Esophagus muscularis mucosa (tissue), 4 donors: Measurements from ENCODE around the gene CORO2B. TPM values are rescaled to one million over a fixed set of nuclear protein-coding genes. Genes with fewer than 3 reads are reported as not detected.

Experiments
- DNase-seq: peaks from one replicate; pipeline ENCODE4 v3.0.0-alpha.2; 2017; ENCODE audit errors: extremely low spot score
- H3K27ac ChIP-seq, 4 donors: fragments of 200-600 bp; sonication (generic); replicated peaks in 1 of 4; 1 replicate in 3 of 4; 2 replicates in 1 of 4; pipeline ENCODE4 v1.5.1; 2016 to 2019; ENCODE audit warnings: mild to moderate bottlenecking in 1 of 4
- H3K27me3 ChIP-seq, 4 donors: fragments of 200-600 bp; sonication (generic); one replicate each; pipeline versions ENCODE4 v1.5.1 to v1.6.0; 2016 to 2019
- H3K36me3 ChIP-seq, 4 donors: fragments of 200-600 bp; sonication (generic); one replicate each; pipeline ENCODE4 v1.5.1; 2016 to 2019
- H3K4me1 ChIP-seq, 4 donors: fragments of 200-600 bp; sonication (generic); one replicate each; pipeline ENCODE4 v1.5.1; 2016 to 2019
- H3K4me3 ChIP-seq, 4 donors: fragments of 200-600 bp; sonication (generic); 1 replicate in 2 of 4; 2 replicates in 2 of 4; pipeline ENCODE4 v1.5.1; 2016 to 2019; ENCODE audit warnings: mild to moderate bottlenecking in 4 of 4, moderate library complexity in 1 of 4
- H3K9me3 ChIP-seq, 4 donors: fragments of 200-600 bp; sonication (generic); 1 replicate in 3 of 4; 2 replicates in 1 of 4; pipeline ENCODE4 v1.5.1; 2016 to 2019
- EP300 ChIP-seq: sonication (generic); formaldehyde crosslinking; IDR thresholded peaks from one replicate; pipeline ENCODE4 v1.6.1; 2017; ENCODE audit warnings: antibody characterized with exemption
- POLR2A ChIP-seq: fragments of 450-650 bp; IDR thresholded peaks from one replicate; pipeline ENCODE4 v1.6.1; 2017; ENCODE audit warnings: antibody characterized with exemption, moderate library complexity, mild to moderate bottlenecking, low read depth
- POLR2AphosphoS5 ChIP-seq, 2 donors: sonication (generic); formaldehyde crosslinking; IDR thresholded peaks; one replicate each; pipeline ENCODE4 v1.6.1; 2017; ENCODE audit warnings: antibody characterized with exemption in 2 of 2
- WGBS: methylation state at CpG from one replicate; pipeline ENCODE4 v1.1.5; 2018; 5-methylcytosine and 5-hydroxymethylcytosine counted together
- intact Hi-C: fragments of 100-400 bp; cut with DNase I; formaldehyde crosslinking; loops from one replicate; pipeline ENCODE4 v1.15.1; 2023
- total RNA-seq, 4 donors: library from RNA; depleted of rRNA; stranded (reverse); fragments of >200 nt; gene quantifications; one replicate each; pipeline versions ENCODE4 v1.1.0 to v1.2.1, GENCODE V29; 2016
- TF ChIP-seq, protein P1 (sequence below), 3 experiments: fragments of 200-600 bp in 2 of 3; fragments of 450-650 bp in 1 of 3; sonication (generic) in 2 of 3; IDR thresholded peaks; one replicate each; pipeline ENCODE4 v1.5.1; 2017 to 2019; ENCODE audit warnings: antibody characterized with exemption in 3 of 3, mild to moderate bottlenecking in 2 of 3, moderate library complexity in 1 of 3

The CORO2B gene
- total RNA-seq, 4 donors from 2014 or later, result 5.8 to 12.2 (median 7.5) TPM

GRCh38 chr15:68668926-68669600 is 90.3 kb downstream of the CORO2B start:
- intact Hi-C loops, result no loop called here
- WGBS, result 86% methylated on average over 11 of the region's 11 CpGs
- Histone ChIP-seq H3K36me3 (no peaks in the 10 kb centered on the region), H3K4me1 (peaks cover 4 to 6% (median 5%) of the 10 kb centered on the region in 4 donors), H3K27ac (no peak overlapping the region), H3K4me3 (no peak overlapping the region), H3K27me3 (peaks cover 0 to 19% (median 0%) of the 10 kb centered on the region in 4 donors), H3K9me3 (no peaks in the 10 kb centered on the region)
- DNase-seq, result no peak
- TF ChIP-seq, protein P1, sequence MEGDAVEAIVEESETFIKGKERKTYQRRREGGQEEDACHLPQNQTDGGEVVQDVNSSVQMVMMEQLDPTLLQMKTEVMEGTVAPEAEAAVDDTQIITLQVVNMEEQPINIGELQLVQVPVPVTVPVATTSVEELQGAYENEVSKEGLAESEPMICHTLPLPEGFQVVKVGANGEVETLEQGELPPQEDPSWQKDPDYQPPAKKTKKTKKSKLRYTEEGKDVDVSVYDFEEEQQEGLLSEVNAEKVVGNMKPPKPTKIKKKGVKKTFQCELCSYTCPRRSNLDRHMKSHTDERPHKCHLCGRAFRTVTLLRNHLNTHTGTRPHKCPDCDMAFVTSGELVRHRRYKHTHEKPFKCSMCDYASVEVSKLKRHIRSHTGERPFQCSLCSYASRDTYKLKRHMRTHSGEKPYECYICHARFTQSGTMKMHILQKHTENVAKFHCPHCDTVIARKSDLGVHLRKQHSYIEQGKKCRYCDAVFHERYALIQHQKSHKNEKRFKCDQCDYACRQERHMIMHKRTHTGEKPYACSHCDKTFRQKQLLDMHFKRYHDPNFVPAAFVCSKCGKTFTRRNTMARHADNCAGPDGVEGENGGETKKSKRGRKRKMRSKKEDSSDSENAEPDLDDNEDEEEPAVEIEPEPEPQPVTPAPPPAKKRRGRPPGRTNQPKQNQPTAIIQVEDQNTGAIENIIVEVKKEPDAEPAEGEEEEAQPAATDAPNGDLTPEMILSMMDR (IDR thresholded peaks at IDR 0.05), result no peak
- TF ChIP-seq POLR2AphosphoS5 (IDR thresholded peaks at IDR 0.05), result no peak
- TF ChIP-seq POLR2A, result no peak
- no peak for TF ChIP-seq EP300

DNA sequence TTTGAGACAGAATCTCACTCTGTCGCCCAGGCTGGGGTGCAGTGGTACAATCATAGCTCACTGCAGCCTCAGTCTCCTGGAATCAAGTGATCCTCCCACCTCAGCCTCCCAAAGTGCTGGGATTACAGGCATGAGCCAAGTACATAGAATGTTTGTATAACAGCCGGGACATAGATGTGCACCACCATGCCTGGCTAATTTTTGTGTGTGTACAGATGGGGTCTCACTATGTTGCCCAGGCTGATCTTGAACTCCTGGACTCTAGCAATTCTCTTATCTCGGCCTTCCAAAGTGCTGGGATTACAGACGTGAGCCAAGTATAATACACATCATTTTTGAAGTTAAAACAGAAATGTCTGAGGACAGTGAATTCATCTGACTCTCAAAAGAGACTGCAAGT is 93.5 kb downstream of the CORO2B start:
- 61% methylated on average over 4 of the region's 4 CpGs for WGBS
- TF ChIP-seq, protein P1 (IDR thresholded peaks at IDR 0.05), result no peak
- no peak for TF ChIP-seq EP300
- TF ChIP-seq POLR2A, result no peak
- no peak for TF ChIP-seq POLR2AphosphoS5 (IDR thresholded peaks at IDR 0.05)

GRCh38 chr15:68672781-68673205 is 94.0 kb downstream of the CORO2B start:
- TF ChIP-seq EP300, result no peak
- no peaks in the 10 kb centered on the region for H3K9me3 ChIP-seq
- no peak overlapping the region for H3K4me3 ChIP-seq
- no peak for DNase-seq
- H3K36me3 ChIP-seq, result no peaks in the 10 kb centered on the region
- H3K27ac ChIP-seq, result no peak overlapping the region
- 81% methylated on average over 4 of the region's 4 CpGs for WGBS
- intact Hi-C loops, result no loop called here
- H3K4me1 ChIP-seq, result peaks cover 8 to 13% (median 9%) of the 10 kb centered on the region in 4 donors
- peaks cover 0 to 19% (median 0%) of the 10 kb centered on the region in 4 donors for H3K27me3 ChIP-seq

More for the DNA sequence above, 93.5 kb downstream of the CORO2B start:
- no peaks in the 10 kb centered on the region for H3K9me3 ChIP-seq
- H3K4me1 ChIP-seq, result peaks cover 8 to 13% (median 9%) of the 10 kb centered on the region in 4 donors
- no peak overlapping the region for H3K27ac ChIP-seq
- no peak overlapping the region for H3K4me3 ChIP-seq
- no peaks in the 10 kb centered on the region for H3K36me3 ChIP-seq
- intact Hi-C loops, result no loop called here
- no peak for DNase-seq
- peaks cover 0 to 19% (median 0%) of the 10 kb centered on the region in 4 donors for H3K27me3 ChIP-seq

- intact Hi-C loops, result loop anchor here (1.0 to 2.0 kb wide), 2 partner anchors 97 to 122 kb away; partner anchors contain the start of gene CORO2B
- TF ChIP-seq, protein P1 (IDR thresholded peaks at IDR 0.05), result no peak
- TF ChIP-seq EP300 (no peak), POLR2A (no peak), POLR2AphosphoS5 (IDR thresholded peaks at IDR 0.05) (no peak)
- Histone ChIP-seq H3K27me3 (peaks cover 0 to 19% (median 0%) of the 10 kb centered on the region in 4 donors), H3K4me3 (no peak overlapping the region), H3K4me1 (peaks cover 8 to 13% (median 9%) of the 10 kb centered on the region in 4 donors), H3K9me3 (no peaks in the 10 kb centered on the region), H3K36me3 (no peaks in the 10 kb centered on the region), H3K27ac (no peak overlapping the region)
- 54% methylated on average over 5 of the region's 5 CpGs for WGBS
- no peak for DNase-seq
Observed at GRCh38 chr15:68674975-68675374, 96.2 kb downstream of the CORO2B start.

DNA sequence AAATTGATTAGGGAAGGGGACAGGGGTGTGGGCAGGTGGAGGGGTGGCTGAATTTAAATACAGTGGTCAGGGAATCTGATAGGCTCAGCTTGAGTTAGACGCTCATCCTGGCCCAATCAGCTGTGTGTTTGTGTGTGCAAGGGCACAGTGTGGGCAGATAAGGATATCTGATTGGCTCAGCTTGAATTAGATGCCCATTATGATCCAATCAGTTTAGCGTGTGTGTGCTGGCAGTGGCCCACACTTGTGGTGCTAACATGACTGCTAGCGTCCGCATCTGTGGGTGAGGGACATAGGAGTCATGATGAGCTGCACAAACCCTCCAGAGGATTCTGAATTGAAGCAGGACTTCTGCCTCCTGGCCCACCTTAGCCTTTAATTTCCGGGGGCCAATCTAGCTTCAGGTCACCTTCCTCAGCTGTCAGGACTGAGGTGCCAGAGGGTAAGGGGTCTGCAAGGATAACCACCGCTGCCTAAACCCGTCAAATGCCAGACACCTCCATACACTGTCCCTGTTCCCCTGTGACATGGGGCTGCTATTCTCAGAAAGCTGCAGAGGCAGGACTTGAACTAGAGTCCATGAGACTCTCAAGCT is 97.3 kb downstream of the CORO2B start:
- intact Hi-C loops, result no loop called here
- no peaks in the 10 kb centered on the region for H3K36me3 ChIP-seq
- TF ChIP-seq, protein P1 (IDR thresholded peaks at IDR 0.05), result no peak
- TF ChIP-seq EP300 (no peak), POLR2AphosphoS5 (IDR thresholded peaks at IDR 0.05) (no peak), POLR2A (no peak)
- no peak overlapping the region for H3K27ac ChIP-seq
- DNase-seq, result no peak
- 97% methylated on average over 6 of the region's 7 CpGs for WGBS
- H3K4me3 ChIP-seq, result no peak overlapping the region
- H3K4me1 ChIP-seq, result peaks cover 8 to 13% (median 9%) of the 10 kb centered on the region in 4 donors
- H3K27me3 ChIP-seq, result peaks cover 0 to 19% (median 0%) of the 10 kb centered on the region in 4 donors
- no peaks in the 10 kb centered on the region for H3K9me3 ChIP-seq
